Esophagus squamous epithelium (tissue), 4 donors: ENCODE measurements around the gene BTG2.
A peak's percentile ranks its signal among the peaks of the same experiment; 100 is the strongest.

Experiments
- CTCF ChIP-seq, 6 experiments: fragments of 450-650 bp in 4 of 6; fragments of 200-600 bp in 2 of 6; sonication (generic) in 2 of 6; IDR thresholded peaks; one replicate each; pipeline ENCODE4 v1.5.1; 2016 to 2019; ENCODE audit warnings: antibody characterized with exemption in 6 of 6, mild to moderate bottlenecking in 4 of 6, moderate library complexity in 4 of 6
- POLR2A ChIP-seq, 4 donors: fragments of 450-650 bp; IDR thresholded peaks; one replicate each; pipeline ENCODE4 v1.6.1; 2017; ENCODE audit warnings: antibody characterized with exemption in 4 of 4, mild to moderate bottlenecking in 4 of 4, moderate library complexity in 3 of 4

GRCh38 chr1:203328714-203329122, 23.4 kb downstream of the BTG2 start:
- TF ChIP-seq CTCF (IDR thresholded peaks at IDR 0.05), result peak in 1 of 6 experiments; percentile 26
- no peak for TF ChIP-seq POLR2A (IDR thresholded peaks at IDR 0.05)
